ENCODE results near the gene DNAH3. TPM values are rescaled to one million over a fixed set of nuclear protein-coding genes. Genes with fewer than 3 reads are reported as not detected.

DNAH3 gene
- total and polyA plus RNA-seq, 10 donors: 0.02 to 0.03 TPM; not detected in 8

DNA sequence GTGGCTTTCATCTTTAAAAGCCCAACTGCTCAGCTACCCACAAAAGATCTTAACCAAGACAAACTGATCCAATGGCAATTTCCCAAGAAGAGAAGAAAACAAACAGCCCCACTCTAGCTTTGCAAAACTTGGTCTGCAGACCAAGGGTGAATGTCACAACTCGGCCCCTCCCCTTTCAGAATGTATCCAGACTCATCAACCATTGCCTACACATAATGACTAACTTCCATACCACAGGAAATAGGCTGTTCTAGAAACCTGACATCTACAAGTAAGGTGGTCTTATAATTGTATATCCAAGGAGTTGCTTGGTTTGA, 266.4 kb downstream of the DNAH3 start:
- H3K36me3 ChIP-seq: peaks cover 0 to 14% (median 0%) of the 10 kb centered on the region in 6 donors
- TF ChIP-seq POLR2AphosphoS5 (IDR thresholded peaks at IDR 0.05) (no peak), POLR2A (IDR thresholded peaks at IDR 0.05) (no peak), CTCF (IDR thresholded peaks at IDR 0.05 in 8 of 11, conservative IDR thresholded peaks at IDR 0.05 in 3 of 11) (no peak)
- DNase-seq: no peak

GRCh38 chr16:20883554-20884239, 266.9 kb downstream of the DNAH3 start:
- WGBS, 5 donors: 72 to 81% (median 76%) methylated on average over 5 of the region's 5 CpGs
- TF ChIP-seq POLR2AphosphoS5 (IDR thresholded peaks at IDR 0.05) (no peak), POLR2A (IDR thresholded peaks at IDR 0.05) (no peak), CTCF (IDR thresholded peaks at IDR 0.05 in 8 of 11, conservative IDR thresholded peaks at IDR 0.05 in 3 of 11) (no peak)
- Histone ChIP-seq H3K36me3 (peaks cover 0 to 14% (median 0%) of the 10 kb centered on the region in 6 donors), H3K9me3 (no peaks in the 10 kb centered on the region), H3K27ac (no peak overlapping the region), H3K27me3 (replicated peaks in 1 of 7) (no peaks in the 10 kb centered on the region), H3K4me1 (peaks cover 0 to 48% (median 15%) of the 10 kb centered on the region in 6 donors), H3K4me3 (no peak overlapping the region)
- intact Hi-C loops (cut with DNase I; ENCODE audit: low total_unique reads): no loop called here
- no peak for DNase-seq

More for the DNA sequence above, 266.4 kb downstream of the DNAH3 start:
- Histone ChIP-seq H3K4me1 (peaks cover 0 to 43% (median 12%) of the 10 kb centered on the region in 6 donors), H3K9me3 (no peaks in the 10 kb centered on the region), H3K27me3 (replicated peaks in 1 of 7) (no peaks in the 10 kb centered on the region), H3K27ac (no peak overlapping the region), H3K4me3 (no peak overlapping the region)
- whole genome bisulfite sequencing, 5 donors: 40 to 81% (median 58%) methylated on average over 1 of the region's 1 CpG
- intact Hi-C loops (cut with DNase I; ENCODE audit: low total_unique reads): no loop called here

Other genes starting within 250 kb of the DNAH3 start
- 10 to 100 TPM in 6 of 7 donors, 1 to 10 TPM in 1; 9.3 to 22.1 (median 13.3) TPM for gene LDAF1, start 7.8 kb upstream of the DNAH3 start, total RNA-seq
- gene LDAF1, start 7.8 kb upstream of the DNAH3 start, polyA plus RNA-seq: 10 to 100 TPM in 1 of 3 donors, 1 to 10 TPM in 2; 6.3 to 12.3 (median 7.7) TPM
- not detected for gene ZP2, start 60.7 kb upstream of the DNAH3 start, total RNA-seq
- not detected for gene ZP2, start 60.7 kb upstream of the DNAH3 start, polyA plus RNA-seq
- not detected for gene ANKS4B, start 82.9 kb upstream of the DNAH3 start, total RNA-seq
- under 1 TPM in 1 of 3 donors, not detected in 2; 0.03 TPM for gene ANKS4B, start 82.9 kb upstream of the DNAH3 start, polyA plus RNA-seq
- gene CRYM, start 127.4 kb upstream of the DNAH3 start, total RNA-seq: 1 to 10 TPM in 2 of 7 donors, under 1 TPM in 2, not detected in 3; 0.40 to 1.5 (median 0.93) TPM
- under 1 TPM; 0.22 to 0.61 (median 0.26) TPM for gene CRYM, start 127.4 kb upstream of the DNAH3 start, polyA plus RNA-seq